ENCODE data around the gene SLC6A13.
"Not testable (repeated sequence)": the region's sequence is repeated elsewhere in the genome, so short reads cannot be mapped to it uniquely, and the experiment has no call there.

SLC6A13 gene

GRCh38 chr12:233615-233968 is 29.0 kb downstream of the SLC6A13 start:
- no peak for DNase-seq (ENCODE audit: low read depth in 2 of 2)

- no peak for DNase-seq (ENCODE audit: low read depth in 2 of 2)
These were observed 29.7 kb downstream of the SLC6A13 start for GRCh38 chr12:232731-233614.

- no peak for DNase-seq (ENCODE audit: low read depth in 2 of 2)
These were observed 31.5 kb downstream of the SLC6A13 start for GRCh38 chr12:230925-231671.

- DNase-seq (ENCODE audit: low read depth in 2 of 2), result no peak
These were observed 33.0 kb downstream of the SLC6A13 start for GRCh38 chr12:229441-230191.

GRCh38 chr12:228846-229200 is 33.8 kb downstream of the SLC6A13 start:
- no peak for DNase-seq (ENCODE audit: low read depth in 2 of 2)

- no peak for DNase-seq (ENCODE audit: low read depth in 2 of 2)
These were observed 34.5 kb downstream of the SLC6A13 start for GRCh38 chr12:227923-228845.

- DNase-seq (ENCODE audit: low read depth in 2 of 2), result no peak
These were observed 35.2 kb downstream of the SLC6A13 start for GRCh38 chr12:227286-227915.

- DNase-seq (ENCODE audit: low read depth in 2 of 2), result no peak
These were observed 36.2 kb downstream of the SLC6A13 start for GRCh38 chr12:226401-226800.

GRCh38 chr12:225012-225411 is 37.6 kb downstream of the SLC6A13 start:
- no peak for DNase-seq (ENCODE audit: low read depth in 2 of 2)

GRCh38 chr12:224330-224729 is 38.3 kb downstream of the SLC6A13 start:
- DNase-seq (ENCODE audit: low read depth in 2 of 2), result no peak

GRCh38 chr12:223841-224240 is 38.8 kb downstream of the SLC6A13 start:
- DNase-seq (ENCODE audit: low read depth in 2 of 2), result no peak

GRCh38 chr12:221736-222135 is 40.9 kb downstream of the SLC6A13 start:
- no peak for DNase-seq (ENCODE audit: low read depth in 2 of 2)

GRCh38 chr12:220946-221550 is 41.6 kb downstream of the SLC6A13 start:
- DNase-seq (ENCODE audit: low read depth in 2 of 2), result no peak

GRCh38 chr12:220491-220890 is 42.1 kb downstream of the SLC6A13 start:
- no peak for DNase-seq (ENCODE audit: low read depth in 2 of 2)

GRCh38 chr12:219891-220352 is 42.7 kb downstream of the SLC6A13 start:
- peak; percentile 58 to 66 for DNase-seq (ENCODE audit: low read depth in 2 of 2)

GRCh38 chr12:218728-219590 is 43.7 kb downstream of the SLC6A13 start:
- DNase-seq (ENCODE audit: low read depth in 2 of 2), result no peak

- DNase-seq (ENCODE audit: low read depth in 2 of 2), result no peak
These were observed 44.4 kb downstream of the SLC6A13 start for GRCh38 chr12:218221-218620.

- DNase-seq (ENCODE audit: low read depth in 2 of 2), result not testable (repeated sequence)
These were observed 45.6 kb downstream of the SLC6A13 start for GRCh38 chr12:217029-217428.

GRCh38 chr12:215116-215515 is 47.5 kb downstream of the SLC6A13 start:
- no peak for DNase-seq (ENCODE audit: low read depth in 2 of 2)

Data from stimulated activated CD8-positive, alpha-beta memory T cell treated with anti-CD3 and anti-CD28 coated beads, Interleukin-15, amount 100 ng/mL, for 48 hours (primary cell).